ENCODE data around the gene RTP5.
"Not testable (repeated sequence)": the region's sequence is repeated elsewhere in the genome, so short reads cannot be mapped to it uniquely, and the experiment has no call there.

Gene RTP5

GRCh38 chr2:241912021-241912555 is 42.6 kb downstream of the RTP5 start:
- Mint-ChIP-seq H3K27me3 (no peaks in the 10 kb centered on the region), H3K27ac (no peak overlapping the region), H3K9me3 (peaks cover 2% of the 10 kb centered on the region), H3K36me3 (ENCODE audit: low read depth) (peaks cover 29% of the 10 kb centered on the region), H3K4me3 (no peak overlapping the region), H3K4me1 (ENCODE audit: low read depth) (no peaks in the 10 kb centered on the region)
- no peak for DNase-seq

GRCh38 chr2:241913703-241914102 is 44.2 kb downstream of the RTP5 start:
- Mint-ChIP-seq H3K27me3 (no peaks in the 10 kb centered on the region), H3K27ac (no peak overlapping the region), H3K4me3 (no peak overlapping the region), H3K9me3 (peaks cover 2% of the 10 kb centered on the region), H3K4me1 (ENCODE audit: low read depth) (no peaks in the 10 kb centered on the region), H3K36me3 (ENCODE audit: low read depth) (peaks cover 26% of the 10 kb centered on the region)
- DNase-seq = no peak

GRCh38 chr2:241914542-241914941 is 45.0 kb downstream of the RTP5 start:
- Mint-ChIP-seq H3K4me3 (no peak overlapping the region), H3K36me3 (ENCODE audit: low read depth) (peaks cover 23% of the 10 kb centered on the region), H3K9me3 (peaks cover 2% of the 10 kb centered on the region), H3K4me1 (ENCODE audit: low read depth) (no peaks in the 10 kb centered on the region), H3K27me3 (no peaks in the 10 kb centered on the region), H3K27ac (no peak overlapping the region)
- peak; percentile 3 for DNase-seq

GRCh38 chr2:241921631-241922030 is 52.1 kb downstream of the RTP5 start:
- not testable (repeated sequence) for H3K4me3 Mint-ChIP-seq; H3K27me3 Mint-ChIP-seq; H3K9me3 Mint-ChIP-seq; H3K36me3 Mint-ChIP-seq (ENCODE audit: low read depth); DNase-seq; H3K27ac Mint-ChIP-seq
- H3K4me1 Mint-ChIP-seq (ENCODE audit: low read depth) = peaks cover 25% of the 10 kb centered on the region

- no peaks in the 10 kb centered on the region for H3K9me3 Mint-ChIP-seq
- peak; percentile 14 for DNase-seq
- no peak overlapping the region for H3K4me3 Mint-ChIP-seq
- no peak overlapping the region for H3K27ac Mint-ChIP-seq
- no peaks in the 10 kb centered on the region for H3K36me3 Mint-ChIP-seq (ENCODE audit: low read depth)
- peaks cover 25% of the 10 kb centered on the region for H3K4me1 Mint-ChIP-seq (ENCODE audit: low read depth)
- H3K27me3 Mint-ChIP-seq = no peaks in the 10 kb centered on the region
Observed at GRCh38 chr2:241922411-241922810, 52.9 kb downstream of the RTP5 start.

GRCh38 chr2:241922816-241923601 is 53.5 kb downstream of the RTP5 start:
- peak; percentile 23 for DNase-seq
- peaks cover 25% of the 10 kb centered on the region for H3K4me1 Mint-ChIP-seq (ENCODE audit: low read depth)
- not testable (repeated sequence) for H3K36me3 Mint-ChIP-seq (ENCODE audit: low read depth); H3K9me3 Mint-ChIP-seq; H3K27ac Mint-ChIP-seq; H3K27me3 Mint-ChIP-seq; H3K4me3 Mint-ChIP-seq
